Left forelimb (tissue), 1 donor: ENCODE results near the gene CPSF3.
A peak's percentile ranks its signal among the peaks of the same experiment; 100 is the strongest.

ENCODE experiments used
- DNase-seq: peaks from one replicate; pipeline ENCODE4 v3.0.0-alpha.2; 2018; ENCODE audit warnings: low spot score

Gene CPSF3

GRCh38 chr2:9394816-9395215 lies 28.6 kb upstream of the CPSF3 start:
- DNase-seq: peak; percentile 41

GRCh38 chr2:9397201-9397600 lies 26.3 kb upstream of the CPSF3 start:
- peak; percentile 12 for DNase-seq

GRCh38 chr2:9398251-9398650 lies 25.2 kb upstream of the CPSF3 start:
- DNase-seq: peak; percentile 33

GRCh38 chr2:9398881-9399780 lies 24.3 kb upstream of the CPSF3 start:
- DNase-seq: peak; percentile 57

- peak; percentile 38 for DNase-seq
These were observed 23.0 kb upstream of the CPSF3 start for GRCh38 chr2:9400268-9401058.

GRCh38 chr2:9401059-9401547 lies 22.4 kb upstream of the CPSF3 start:
- DNase-seq: peak; percentile 38

- peak; percentile 50 for DNase-seq
These were observed 21.6 kb upstream of the CPSF3 start for GRCh38 chr2:9401646-9402371.

GRCh38 chr2:9403924-9404323 lies 19.5 kb upstream of the CPSF3 start:
- DNase-seq: no peak

GRCh38 chr2:9404451-9404850 lies 19.0 kb upstream of the CPSF3 start:
- no peak for DNase-seq

- DNase-seq: peak; percentile 25
These were observed 17.8 kb upstream of the CPSF3 start for GRCh38 chr2:9405636-9406035.

- peak; percentile 31 for DNase-seq
These were observed 16.7 kb upstream of the CPSF3 start for GRCh38 chr2:9406529-9407362.

GRCh38 chr2:9407363-9407811 lies 16.1 kb upstream of the CPSF3 start:
- DNase-seq: peak; percentile 36

- peak; percentile 31 for DNase-seq
These were observed 14.8 kb upstream of the CPSF3 start for GRCh38 chr2:9408641-9409151.

GRCh38 chr2:9410108-9410507 lies 13.3 kb upstream of the CPSF3 start:
- DNase-seq: no peak

- no peak for DNase-seq
These were observed 10.7 kb upstream of the CPSF3 start for GRCh38 chr2:9412781-9413180.

- no peak for DNase-seq
These were observed 7.8 kb upstream of the CPSF3 start for GRCh38 chr2:9415516-9416169.

GRCh38 chr2:9416267-9416961 lies 7.0 kb upstream of the CPSF3 start:
- no peak for DNase-seq

GRCh38 chr2:9416962-9417316 lies 6.5 kb upstream of the CPSF3 start:
- DNase-seq: no peak

- DNase-seq: no peak
These were observed 5.7 kb upstream of the CPSF3 start for GRCh38 chr2:9417725-9418124.

- DNase-seq: no peak
These were observed 4.7 kb upstream of the CPSF3 start for GRCh38 chr2:9418746-9419145.
